Measurements from ENCODE around the gene HECW1.

GRCh38 chr7:43480581-43480980, 368.1 kb downstream of the HECW1 start:
- TF ChIP-seq, protein P1, sequence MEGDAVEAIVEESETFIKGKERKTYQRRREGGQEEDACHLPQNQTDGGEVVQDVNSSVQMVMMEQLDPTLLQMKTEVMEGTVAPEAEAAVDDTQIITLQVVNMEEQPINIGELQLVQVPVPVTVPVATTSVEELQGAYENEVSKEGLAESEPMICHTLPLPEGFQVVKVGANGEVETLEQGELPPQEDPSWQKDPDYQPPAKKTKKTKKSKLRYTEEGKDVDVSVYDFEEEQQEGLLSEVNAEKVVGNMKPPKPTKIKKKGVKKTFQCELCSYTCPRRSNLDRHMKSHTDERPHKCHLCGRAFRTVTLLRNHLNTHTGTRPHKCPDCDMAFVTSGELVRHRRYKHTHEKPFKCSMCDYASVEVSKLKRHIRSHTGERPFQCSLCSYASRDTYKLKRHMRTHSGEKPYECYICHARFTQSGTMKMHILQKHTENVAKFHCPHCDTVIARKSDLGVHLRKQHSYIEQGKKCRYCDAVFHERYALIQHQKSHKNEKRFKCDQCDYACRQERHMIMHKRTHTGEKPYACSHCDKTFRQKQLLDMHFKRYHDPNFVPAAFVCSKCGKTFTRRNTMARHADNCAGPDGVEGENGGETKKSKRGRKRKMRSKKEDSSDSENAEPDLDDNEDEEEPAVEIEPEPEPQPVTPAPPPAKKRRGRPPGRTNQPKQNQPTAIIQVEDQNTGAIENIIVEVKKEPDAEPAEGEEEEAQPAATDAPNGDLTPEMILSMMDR (IDR thresholded peaks at IDR 0.05), result no peak
- TF ChIP-seq EZH2 (IDR thresholded peaks at IDR 0.05; ENCODE audit: borderline replicate concordance, insufficient read depth, low read depth, low read length, poor library complexity, severe bottlenecking), result no peak

All from B cell (primary cell).